Right renal pelvis (tissue), 4 donors: ENCODE results near the gene EPB41L2. TPM values are rescaled to one million over a fixed set of nuclear protein-coding genes. Genes with fewer than 3 reads are reported as not detected.
"Not testable (repeated sequence)": the region's sequence is repeated elsewhere in the genome, so short reads cannot be mapped to it uniquely, and the experiment has no call there.

ENCODE experiments used
- DNase-seq, 4 donors: peaks; one replicate each; pipeline ENCODE4 v3.0.0-alpha.2; 2013; ENCODE audit warnings: low read depth in 4 of 4, low spot score in 3 of 4, missing footprints in 1 of 4
- polyA plus RNA-seq, 4 donors: library from polyadenylated mRNA; unstranded; fragments of 120-200 nt; gene quantifications; one replicate each; pipeline ENCODE4 v1.2.1, GENCODE V29; 2013; ENCODE audit not compliant: insufficient read length in 4 of 4

The EPB41L2 gene
- polyA plus RNA-seq, 4 donors: 123 to 172 (median 168) TPM

DNA sequence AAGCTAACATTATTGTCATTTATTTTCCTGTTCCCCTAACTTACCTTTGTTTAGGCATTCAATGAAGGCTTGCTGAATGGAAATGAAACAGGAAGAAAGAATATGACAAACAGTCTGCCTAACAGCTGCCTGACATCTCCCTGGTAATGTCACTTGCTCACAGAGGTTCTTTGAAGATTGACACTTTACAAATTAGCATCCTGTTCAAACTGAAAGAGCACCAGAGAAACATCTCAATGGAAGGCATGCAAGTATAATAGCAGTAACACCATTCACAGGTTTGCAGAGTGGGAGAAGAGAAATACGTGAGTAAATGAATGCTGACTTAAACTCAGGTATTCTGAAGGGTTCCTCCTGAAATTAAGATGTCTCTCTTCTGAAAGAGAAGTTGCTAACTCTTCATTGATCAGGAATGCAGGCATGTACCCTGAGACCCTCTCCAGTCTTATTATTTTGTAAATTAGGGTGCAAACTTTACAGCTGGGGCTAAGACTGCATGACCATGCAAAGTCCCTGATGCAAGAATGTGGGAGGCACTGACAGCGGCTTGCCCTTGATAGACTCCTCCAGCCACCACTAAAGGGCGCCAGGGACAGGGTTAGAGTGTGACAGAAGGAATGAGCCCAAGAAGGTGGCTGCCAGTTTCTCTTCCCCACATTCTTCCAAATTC lies 237.1 kb downstream of the EPB41L2 start:
- no peak for DNase-seq

DNA sequence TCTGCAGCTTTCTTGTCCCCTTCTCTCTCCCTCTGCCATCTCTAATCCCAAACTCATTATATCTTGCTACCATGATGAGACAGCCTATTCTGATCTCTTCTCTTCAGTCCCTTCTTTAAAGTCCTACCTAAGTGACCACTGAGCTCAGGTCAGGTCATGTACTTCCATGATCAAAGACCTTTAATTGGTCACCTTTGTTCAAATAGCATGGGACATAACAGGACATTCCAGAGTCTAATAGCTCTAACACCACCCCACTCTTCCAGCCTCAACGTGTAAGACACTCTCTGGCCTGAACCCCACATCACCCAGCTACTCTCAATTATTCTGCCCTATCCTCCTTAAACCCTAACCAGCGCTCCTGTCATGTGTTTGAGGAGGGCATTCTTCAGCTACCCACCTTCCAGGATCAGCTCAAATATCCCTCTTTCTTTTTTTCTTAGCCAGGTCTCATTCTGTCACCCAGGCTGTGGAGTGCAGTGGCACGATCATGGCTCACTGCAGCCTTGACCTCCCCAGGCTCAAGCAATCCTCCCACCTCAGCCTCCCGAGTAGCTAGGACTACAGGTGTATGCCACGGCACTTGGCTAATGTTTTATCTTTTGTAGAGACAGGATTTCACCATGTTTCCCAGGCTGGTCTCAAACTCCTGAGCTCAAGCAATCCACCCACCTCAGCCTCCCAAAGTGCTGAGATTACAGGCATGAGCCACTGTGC lies 237.9 kb downstream of the EPB41L2 start:
- DNase-seq: no peak

DNA sequence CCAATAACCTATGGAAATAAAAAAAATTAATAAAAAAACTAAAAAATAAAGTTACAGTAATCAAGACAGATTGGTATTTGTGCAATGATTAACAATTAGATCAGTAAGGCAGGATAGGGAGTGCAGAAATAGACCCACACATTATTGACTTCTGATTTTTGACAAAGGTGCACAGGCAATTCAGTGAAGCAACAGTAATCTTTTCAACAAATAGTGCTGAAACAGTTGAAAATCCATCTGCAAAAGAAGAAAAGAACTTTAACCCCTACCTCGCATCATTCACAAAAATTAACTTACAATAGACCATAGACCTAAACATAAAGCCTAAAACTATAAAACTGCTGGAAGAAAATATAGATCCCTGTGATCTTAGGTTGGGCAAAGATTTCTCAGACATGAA lies 240.3 kb downstream of the EPB41L2 start:
- no peak for DNase-seq

DNA sequence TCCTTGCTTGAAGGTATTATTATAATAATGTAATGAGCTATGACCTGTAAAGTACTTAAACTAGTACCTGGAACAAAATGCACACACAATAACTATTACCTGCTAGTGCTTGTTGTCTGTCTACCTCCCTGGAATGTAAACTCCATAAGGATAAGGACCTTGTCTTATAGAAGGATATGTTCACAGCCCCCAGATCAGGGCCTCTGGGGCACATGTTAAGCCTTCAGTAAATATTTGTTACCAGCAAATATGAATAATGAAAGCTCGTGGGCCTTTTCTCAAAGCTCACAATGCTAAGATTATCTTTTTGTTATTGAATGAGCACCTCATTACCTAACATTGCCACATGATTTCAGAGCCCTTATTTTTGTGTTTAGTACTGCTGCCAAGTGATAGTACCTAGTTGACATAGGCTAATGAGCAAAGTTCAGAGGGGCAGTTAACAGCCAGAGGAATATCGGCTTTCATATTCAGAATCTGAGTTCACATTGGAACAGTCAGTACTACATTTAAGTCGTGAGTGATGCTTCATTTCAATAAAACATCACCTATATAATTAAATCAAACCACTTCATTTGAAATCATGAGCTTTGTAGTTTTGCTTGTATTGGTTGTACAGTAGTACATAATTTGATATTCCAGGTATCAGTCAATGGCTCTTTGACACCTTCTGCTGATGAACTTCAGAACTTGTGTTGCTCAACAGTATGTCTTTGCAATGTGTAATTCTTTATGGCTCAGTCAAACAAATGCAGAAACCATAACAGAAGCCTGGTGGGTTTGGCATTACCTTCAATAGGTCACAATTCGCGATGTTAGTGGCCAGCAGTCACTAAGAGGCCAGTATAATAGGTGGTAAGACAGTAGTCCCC lies 247.6 kb downstream of the EPB41L2 start:
- DNase-seq: no peak

DNA sequence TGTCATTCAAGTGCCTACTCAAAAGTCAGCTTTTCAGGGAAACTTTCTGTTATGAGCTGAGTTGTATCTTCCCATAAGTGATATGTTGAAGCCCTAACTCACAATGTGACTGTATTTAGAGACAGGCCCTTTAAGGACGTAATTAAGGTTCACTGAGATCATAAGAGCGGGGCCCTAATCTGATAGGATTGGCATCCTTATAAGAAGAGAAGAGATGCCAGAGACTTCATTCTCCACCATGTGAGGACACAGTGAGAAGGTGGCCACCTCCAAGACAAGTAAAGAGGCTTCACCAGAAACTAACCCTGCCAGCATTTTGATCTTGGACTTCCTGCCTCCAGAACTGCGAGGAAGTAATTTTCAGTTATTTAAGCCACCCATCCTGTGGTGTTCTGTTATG lies 248.5 kb downstream of the EPB41L2 start:
- no peak for DNase-seq

DNA sequence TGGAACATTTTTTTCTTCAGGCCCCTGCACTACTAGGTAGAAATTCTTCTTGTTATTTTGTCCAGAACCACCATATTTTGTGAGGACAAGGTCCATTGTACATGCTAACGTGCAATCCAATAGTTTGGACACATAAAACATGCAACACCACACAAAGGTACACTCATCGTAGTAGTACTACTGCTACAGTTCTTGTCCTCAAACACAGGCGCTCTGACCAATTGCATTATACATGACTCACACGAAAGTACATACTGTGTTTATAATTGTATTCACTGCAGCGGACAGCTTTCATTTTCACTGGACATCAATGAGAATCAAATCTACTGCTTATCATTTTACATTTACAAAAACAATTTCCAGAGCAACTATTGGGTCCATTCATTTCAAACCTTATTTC lies 251.1 kb downstream of the EPB41L2 start:
- no peak for DNase-seq

DNA sequence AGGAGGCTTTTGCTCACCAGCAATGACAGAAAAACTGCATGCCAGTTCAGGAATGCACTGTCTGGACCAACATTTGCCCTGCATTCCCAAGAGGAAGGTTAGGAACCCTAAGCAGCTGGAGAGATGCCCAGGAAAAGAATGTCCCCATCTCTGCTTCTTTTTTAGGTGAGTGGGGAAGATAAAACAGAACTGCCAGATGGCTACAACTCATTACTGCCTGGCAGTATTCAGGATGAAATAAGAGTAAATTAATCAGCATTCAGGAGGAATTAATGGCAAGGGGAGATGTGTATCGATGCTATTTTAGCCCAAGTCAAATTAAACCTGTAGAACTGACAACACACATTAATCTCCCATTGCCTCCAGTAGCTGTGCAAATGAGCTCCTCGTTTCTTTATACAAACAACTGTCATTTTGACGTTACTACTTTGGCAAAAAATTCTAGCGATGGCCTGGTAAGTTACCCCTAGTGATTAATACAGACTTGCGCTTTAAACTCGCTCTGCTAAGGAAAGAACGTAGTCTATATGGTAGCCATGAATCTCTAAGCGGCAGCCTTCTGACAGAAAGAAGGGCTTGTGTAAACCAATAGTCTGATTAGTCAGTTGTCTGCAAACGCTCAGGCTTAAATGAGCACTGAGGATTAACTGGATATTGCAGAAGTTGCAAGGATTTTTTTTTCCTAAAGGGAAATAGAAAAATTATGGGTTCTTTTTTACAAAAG lies 252.6 kb downstream of the EPB41L2 start:
- DNase-seq: no peak

DNA sequence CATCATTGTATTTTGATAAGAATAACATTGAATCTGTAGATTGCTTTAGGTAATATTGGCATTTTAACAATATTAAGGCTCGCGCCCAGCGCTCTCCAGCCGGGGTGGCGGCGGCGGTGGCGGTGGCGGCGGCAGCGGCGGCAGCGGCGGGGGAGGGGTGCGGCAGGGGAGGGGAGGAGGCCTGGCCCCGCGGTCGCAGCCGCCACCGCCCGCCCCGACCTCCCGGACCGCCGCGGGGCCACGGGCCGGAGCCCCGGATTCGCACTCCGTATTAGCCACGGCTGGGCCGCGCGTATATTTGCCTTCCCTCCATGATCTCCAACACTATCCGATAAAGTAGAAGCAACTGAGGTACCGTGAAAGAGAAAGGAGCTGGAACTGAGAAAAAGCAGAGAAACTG lies 261.7 kb downstream of the EPB41L2 start:
- not testable (repeated sequence) for DNase-seq

DNA sequence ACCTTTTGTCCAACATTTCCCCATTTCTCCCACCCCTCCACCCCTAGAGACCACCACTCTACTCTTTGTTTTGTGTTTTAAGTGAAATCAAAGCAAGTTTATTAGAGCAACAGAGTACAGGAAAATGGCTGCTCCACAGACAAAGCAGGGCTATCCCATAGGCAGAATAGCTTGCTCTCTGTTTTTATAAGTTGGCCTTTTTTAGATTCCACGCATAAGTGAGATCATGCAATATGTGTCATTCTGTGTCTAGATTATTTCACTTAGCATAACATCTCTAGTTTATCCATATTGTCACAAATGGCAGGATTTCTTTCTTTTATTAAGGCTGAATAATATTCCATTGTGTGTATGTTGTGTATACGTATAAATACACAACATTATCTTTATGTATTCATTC lies 266.0 kb downstream of the EPB41L2 start:
- DNase-seq: no peak

DNA sequence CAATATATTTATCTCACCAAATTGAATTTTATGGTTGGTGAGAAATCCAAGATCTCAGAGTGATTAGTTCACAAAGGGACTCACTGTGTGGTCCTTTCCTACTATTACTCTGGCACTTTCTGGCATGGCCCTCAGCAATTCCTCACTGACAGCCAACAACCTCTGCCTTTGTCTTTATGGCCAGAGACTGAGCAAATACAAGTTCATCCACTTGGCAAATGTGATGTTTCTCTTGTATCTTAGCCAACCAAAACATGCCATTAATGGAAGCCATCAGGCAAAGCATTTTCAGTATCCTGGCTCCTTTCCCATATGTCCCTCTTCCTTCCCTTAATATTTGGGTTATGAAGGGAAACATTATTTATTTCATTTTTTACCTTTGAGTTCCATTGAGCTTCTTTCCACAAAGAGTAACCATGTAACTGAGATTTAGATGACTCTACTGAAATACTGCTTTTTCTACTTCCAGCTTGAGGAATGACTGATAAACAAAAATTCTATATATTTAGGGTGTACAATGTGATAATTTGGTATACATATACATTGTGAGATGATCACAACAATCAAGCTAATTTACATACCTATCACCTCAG lies 266.6 kb downstream of the EPB41L2 start:
- DNase-seq: no peak

DNA sequence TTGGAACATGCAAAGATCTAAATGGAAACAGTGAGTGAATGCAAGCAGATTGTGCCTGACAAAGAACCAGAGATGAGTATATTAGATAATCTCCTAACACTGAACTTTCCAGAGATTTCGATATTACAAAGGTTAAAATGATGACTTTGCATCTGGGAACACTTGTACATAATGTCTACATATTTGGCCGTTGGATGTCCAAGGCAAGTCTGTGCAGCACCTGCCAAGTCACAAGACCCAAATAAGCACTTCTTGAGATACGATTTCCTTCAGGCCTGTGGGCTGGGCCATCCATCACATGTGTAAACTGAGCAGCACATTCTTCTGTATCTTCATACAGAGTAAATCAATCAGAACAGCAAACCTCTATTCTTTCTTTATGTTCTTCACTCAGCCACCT lies 268.3 kb downstream of the EPB41L2 start:
- no peak for DNase-seq

DNA sequence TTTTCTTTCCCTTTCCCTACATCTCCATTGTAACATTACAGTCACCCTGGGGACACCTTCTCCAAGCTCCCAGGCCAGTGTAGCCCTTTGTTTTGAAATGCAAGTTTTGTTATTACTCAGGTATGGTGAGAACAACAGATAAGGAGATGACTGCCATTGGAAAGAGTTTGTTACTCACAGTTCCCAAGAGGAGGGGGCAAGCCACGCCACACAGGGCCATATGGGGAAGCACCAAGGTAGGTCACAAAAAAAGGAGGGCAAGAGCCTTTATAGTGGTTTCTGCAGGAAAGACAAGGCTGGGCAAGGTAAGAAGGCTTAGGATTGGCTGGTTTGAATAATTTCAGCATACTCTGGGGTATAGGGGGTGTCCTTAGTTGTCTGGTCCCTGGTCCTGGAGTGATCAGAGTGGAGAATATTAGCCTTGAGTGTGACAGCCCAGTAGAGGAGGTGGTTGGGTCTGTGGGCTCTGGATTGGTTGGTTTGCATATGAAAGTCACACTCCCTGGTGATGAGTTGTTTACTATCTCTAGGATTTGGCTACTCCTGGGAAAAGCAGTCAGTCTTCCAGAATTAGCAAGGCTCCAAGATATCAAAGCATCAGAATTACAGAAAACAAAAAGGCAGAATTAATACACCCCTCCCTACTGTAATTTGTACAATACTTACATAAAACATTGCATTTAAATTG lies 268.9 kb downstream of the EPB41L2 start:
- no peak for DNase-seq

Other genes with a start within 250 kb of the EPB41L2 start
- 1 to 10 TPM; 1.2 to 3.9 (median 2.0) TPM for gene SMLR1, start 235.8 kb downstream of the EPB41L2 start, polyA plus RNA-seq
- 10 to 100 TPM; 11.5 to 17.1 (median 14.4) TPM for gene AKAP7, start 72.2 kb upstream of the EPB41L2 start, polyA plus RNA-seq